ENCODE data around the gene CBFB.

The CBFB gene

GRCh38 chr16:67052399-67052798 is 23.4 kb downstream of the CBFB start:
- DNase-seq, result no peak

- no peak for DNase-seq
Observed at GRCh38 chr16:67053767-67054334, 24.9 kb downstream of the CBFB start.

- no peak for DNase-seq
Observed at GRCh38 chr16:67054901-67055300, 26.0 kb downstream of the CBFB start.

GRCh38 chr16:67055712-67056487 is 27.0 kb downstream of the CBFB start:
- no peak for DNase-seq

- no peak for DNase-seq
Observed at GRCh38 chr16:67063008-67063407, 34.1 kb downstream of the CBFB start.

- no peak for DNase-seq
Observed at GRCh38 chr16:67068212-67068753, 39.3 kb downstream of the CBFB start.

GRCh38 chr16:67071476-67072048 is 42.6 kb downstream of the CBFB start:
- DNase-seq, result no peak

GRCh38 chr16:67075331-67075730 is 46.4 kb downstream of the CBFB start:
- no peak for DNase-seq

GRCh38 chr16:67077871-67078270 is 48.9 kb downstream of the CBFB start:
- peak; percentile 12 for DNase-seq

GRCh38 chr16:67082100-67082499 is 53.2 kb downstream of the CBFB start:
- DNase-seq, result no peak

GRCh38 chr16:67082891-67083290 is 53.9 kb downstream of the CBFB start:
- no peak for DNase-seq

- peak; percentile 19 for DNase-seq
Observed at GRCh38 chr16:67084345-67085028, 55.5 kb downstream of the CBFB start.

GRCh38 chr16:67086822-67087221 is 57.9 kb downstream of the CBFB start:
- no peak for DNase-seq

GRCh38 chr16:67087291-67087690 is 58.3 kb downstream of the CBFB start:
- DNase-seq, result no peak

- DNase-seq, result no peak
Observed at GRCh38 chr16:67087803-67088202, 58.9 kb downstream of the CBFB start.

GRCh38 chr16:67088551-67088950 is 59.6 kb downstream of the CBFB start:
- no peak for DNase-seq

GRCh38 chr16:67089101-67089500 is 60.2 kb downstream of the CBFB start:
- DNase-seq, result no peak

- no peak for DNase-seq
Observed at GRCh38 chr16:67091906-67092566, 63.1 kb downstream of the CBFB start.

- no peak for DNase-seq
Observed at GRCh38 chr16:67093098-67093726, 64.3 kb downstream of the CBFB start.

- DNase-seq, result no peak
Observed at GRCh38 chr16:67098599-67098998, 69.7 kb downstream of the CBFB start.

- DNase-seq, result no peak
Observed at GRCh38 chr16:67100569-67101310, 71.8 kb downstream of the CBFB start.
